ENCODE measurements around the gene CCNI. TPM values are rescaled to one million over a fixed set of nuclear protein-coding genes. Genes with fewer than 3 reads are reported as not detected.

Gene CCNI
- total RNA-seq, 1 donor from 2014 or later = 116 TPM

- DNase-seq (ENCODE audit: low read depth) = no peak
- no peak for TF ChIP-seq CTCF (conservative IDR thresholded peaks at IDR 0.05; ENCODE audit: low read depth, low read length)
- H3K4me3 ChIP-seq (ENCODE audit: low read depth, low read length) = no peak overlapping the region
Measured at GRCh38 chr4:77117721-77118120, 41.9 kb upstream of the CCNI start.

- DNase-seq (ENCODE audit: low read depth) = no peak
- no peak for TF ChIP-seq CTCF (conservative IDR thresholded peaks at IDR 0.05; ENCODE audit: low read depth, low read length)
- no peak overlapping the region for H3K4me3 ChIP-seq (ENCODE audit: low read depth, low read length)
Measured at GRCh38 chr4:77113069-77113468, 37.3 kb upstream of the CCNI start.

- no peak overlapping the region for H3K4me3 ChIP-seq (ENCODE audit: low read depth, low read length)
- no peak for TF ChIP-seq CTCF (conservative IDR thresholded peaks at IDR 0.05; ENCODE audit: low read depth, low read length)
- no peak for DNase-seq (ENCODE audit: low read depth)
Measured at GRCh38 chr4:77110730-77111129, 34.9 kb upstream of the CCNI start.

DNA sequence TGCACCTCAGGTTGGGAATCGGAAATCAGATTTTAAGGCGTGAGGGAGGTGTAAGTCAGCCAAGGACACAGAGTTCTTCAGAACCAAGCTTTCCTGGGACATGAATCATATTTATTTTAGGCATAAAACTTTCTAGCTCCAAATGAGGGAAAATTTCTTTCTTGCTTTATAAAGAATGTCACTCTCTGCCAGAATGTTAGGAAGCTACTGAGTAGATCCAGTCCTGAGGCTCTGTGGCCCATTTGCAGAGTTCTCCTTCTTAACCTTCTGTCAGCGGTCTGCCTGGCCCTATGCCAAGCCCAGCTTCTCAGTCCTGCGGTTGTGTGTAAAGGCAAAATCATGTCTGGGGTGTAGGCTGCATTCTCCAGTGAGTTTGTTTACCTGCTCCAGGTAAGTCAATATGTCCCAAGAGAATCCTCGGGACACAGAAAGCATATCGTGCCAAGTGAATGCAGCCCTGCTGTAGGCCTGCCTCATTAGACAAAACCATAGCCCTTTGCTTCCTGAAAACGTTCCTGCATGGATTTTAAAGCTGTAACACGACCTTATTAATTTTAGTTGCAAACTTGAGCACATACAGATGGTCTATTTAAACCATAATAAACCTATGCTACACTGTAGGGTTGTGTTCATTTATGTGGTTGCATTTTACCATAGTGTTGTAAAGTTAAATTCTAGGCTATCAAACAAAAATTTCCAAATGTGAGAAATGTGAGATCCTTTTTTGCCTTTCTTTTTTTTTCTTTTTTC is 29.2 kb upstream of the CCNI start:
- no peak for TF ChIP-seq CTCF (conservative IDR thresholded peaks at IDR 0.05; ENCODE audit: low read depth, low read length)
- H3K4me3 ChIP-seq (ENCODE audit: low read depth, low read length) = no peak overlapping the region
- DNase-seq (ENCODE audit: low read depth) = no peak

- DNase-seq (ENCODE audit: low read depth) = no peak
- H3K4me3 ChIP-seq (ENCODE audit: low read depth, low read length) = no peak overlapping the region
- no peak for TF ChIP-seq CTCF (conservative IDR thresholded peaks at IDR 0.05; ENCODE audit: low read depth, low read length)
Measured at GRCh38 chr4:77104388-77104787, 28.6 kb upstream of the CCNI start.

- DNase-seq (ENCODE audit: low read depth) = no peak
- TF ChIP-seq CTCF (conservative IDR thresholded peaks at IDR 0.05; ENCODE audit: low read depth, low read length) = no peak
Measured at GRCh38 chr4:77100234-77100633, 24.4 kb upstream of the CCNI start.

DNA sequence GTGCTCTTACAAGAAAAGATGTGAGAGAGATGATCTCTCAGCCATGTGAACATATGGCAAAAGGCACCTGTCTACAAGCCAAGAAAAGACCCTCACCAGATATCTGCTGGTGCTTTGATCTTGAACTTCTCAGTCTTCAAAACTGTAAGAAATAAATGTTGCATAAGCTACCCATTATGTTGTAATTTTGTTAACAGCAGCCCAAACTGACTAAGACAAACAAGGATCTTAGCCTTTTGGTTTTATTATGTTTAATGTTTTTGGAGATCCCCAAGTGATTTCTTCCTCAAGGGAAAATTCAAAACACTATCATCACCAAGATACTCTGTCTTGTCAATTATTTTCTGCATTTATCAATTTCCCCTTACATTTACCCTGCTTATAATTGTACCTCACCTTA is 21.8 kb upstream of the CCNI start:
- no peak for DNase-seq (ENCODE audit: low read depth)
- TF ChIP-seq CTCF (conservative IDR thresholded peaks at IDR 0.05; ENCODE audit: low read depth, low read length) = no peak
- no peak overlapping the region for H3K4me3 ChIP-seq (ENCODE audit: low read depth, low read length)

More at GRCh38 chr4:77100234-77100633, 24.4 kb upstream of the CCNI start:
- H3K4me3 ChIP-seq (ENCODE audit: low read depth, low read length) = no peak overlapping the region
